Uterus (tissue), 4 donors: ENCODE measurements around the gene APP. TPM values are rescaled to one million over a fixed set of nuclear protein-coding genes. Genes with fewer than 3 reads are reported as not detected.
A peak's percentile ranks its signal among the peaks of the same experiment; 100 is the strongest.

Experiments used
- DNase-seq, 2 donors: peaks; one replicate each; pipeline ENCODE4 v3.0.0-alpha.2; 2019 to 2020
- H3K27ac ChIP-seq, 2 donors: fragments of 200-600 bp; sonication (generic); 1 replicate in 1 of 2; 2 replicates in 1 of 2; pipeline ENCODE4 v1.5.1; 2016 to 2018
- H3K27me3 ChIP-seq, 2 donors: fragments of 200-600 bp; sonication (generic); one replicate each; pipeline ENCODE4 v1.5.1; 2018 to 2019; ENCODE audit warnings: control low read depth in 1 of 2
- H3K36me3 ChIP-seq, 2 donors: fragments of 200-600 bp; sonication (generic); one replicate each; pipeline ENCODE4 v1.5.1; 2019; ENCODE audit warnings: control low read depth in 1 of 2
- H3K4me1 ChIP-seq, 2 donors: fragments of 200-600 bp; sonication (generic); one replicate each; pipeline ENCODE4 v1.5.1; 2018 to 2019; ENCODE audit warnings: control low read depth in 1 of 2
- H3K4me3 ChIP-seq, 2 donors: fragments of 200-600 bp; sonication (generic); 1 replicate in 1 of 2; 2 replicates in 1 of 2; pipeline ENCODE4 v1.5.1; 2018 to 2019; ENCODE audit warnings: mild to moderate bottlenecking in 1 of 2
- H3K9me3 ChIP-seq, 2 donors: fragments of 200-600 bp; sonication (generic); one replicate each; pipeline ENCODE4 v1.5.1; 2019; ENCODE audit warnings: control low read depth in 1 of 2
- POLR2A ChIP-seq, 2 donors: fragments of 450-650 bp; IDR thresholded peaks; one replicate each; pipeline ENCODE4 v1.6.1; 2016; ENCODE audit warnings: antibody characterized with exemption in 2 of 2, mild to moderate bottlenecking in 1 of 2, moderate library complexity in 1 of 2
- intact Hi-C: fragments of 100-400 bp; cut with DNase I; formaldehyde crosslinking; loops from one replicate; pipeline ENCODE4 v1.15.1; 2023; ENCODE audit warnings: low total_unique reads
- total RNA-seq, 4 donors: library from RNA; depleted of rRNA in 3 of 4; stranded (reverse); fragments of >200 nt in 3 of 4; gene quantifications; one replicate each; pipeline versions ENCODE4 v1.1.0 to v1.2.4, GENCODE V29; 2014 to 2023
- TF ChIP-seq, protein P1 (sequence below), 4 experiments: fragments of 200-600 bp in 2 of 4; fragments of 450-650 bp in 2 of 4; sonication (generic) in 2 of 4; IDR thresholded peaks; one replicate each; pipeline ENCODE4 v1.5.1; 2016 to 2019; ENCODE audit warnings: antibody characterized with exemption in 4 of 4, mild to moderate bottlenecking in 2 of 4, moderate library complexity in 1 of 4
- donor health status: DM: yes; HTN: yes; CAD: no.

APP gene
- total RNA-seq, 4 donors from 2014 or later, result 212 to 537 (median 430) TPM

GRCh38 chr21:25907573-25908275, 262.8 kb downstream of the APP start:
- no peak for DNase-seq
- Histone ChIP-seq H3K27me3 (no peaks in the 10 kb centered on the region), H3K9me3 (no peaks in the 10 kb centered on the region), H3K4me3 (no peak overlapping the region), H3K4me1 (no peaks in the 10 kb centered on the region), H3K36me3 (no peaks in the 10 kb centered on the region), H3K27ac (peak overlapping the region in 1 of 2 donors; percentile 3)
- TF ChIP-seq POLR2A (IDR thresholded peaks at IDR 0.05), result no peak
- TF ChIP-seq, protein P1, sequence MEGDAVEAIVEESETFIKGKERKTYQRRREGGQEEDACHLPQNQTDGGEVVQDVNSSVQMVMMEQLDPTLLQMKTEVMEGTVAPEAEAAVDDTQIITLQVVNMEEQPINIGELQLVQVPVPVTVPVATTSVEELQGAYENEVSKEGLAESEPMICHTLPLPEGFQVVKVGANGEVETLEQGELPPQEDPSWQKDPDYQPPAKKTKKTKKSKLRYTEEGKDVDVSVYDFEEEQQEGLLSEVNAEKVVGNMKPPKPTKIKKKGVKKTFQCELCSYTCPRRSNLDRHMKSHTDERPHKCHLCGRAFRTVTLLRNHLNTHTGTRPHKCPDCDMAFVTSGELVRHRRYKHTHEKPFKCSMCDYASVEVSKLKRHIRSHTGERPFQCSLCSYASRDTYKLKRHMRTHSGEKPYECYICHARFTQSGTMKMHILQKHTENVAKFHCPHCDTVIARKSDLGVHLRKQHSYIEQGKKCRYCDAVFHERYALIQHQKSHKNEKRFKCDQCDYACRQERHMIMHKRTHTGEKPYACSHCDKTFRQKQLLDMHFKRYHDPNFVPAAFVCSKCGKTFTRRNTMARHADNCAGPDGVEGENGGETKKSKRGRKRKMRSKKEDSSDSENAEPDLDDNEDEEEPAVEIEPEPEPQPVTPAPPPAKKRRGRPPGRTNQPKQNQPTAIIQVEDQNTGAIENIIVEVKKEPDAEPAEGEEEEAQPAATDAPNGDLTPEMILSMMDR (IDR thresholded peaks at IDR 0.05), result no peak
- intact Hi-C loops, result no loop called here

GRCh38 chr21:25906587-25906986, 264.0 kb downstream of the APP start:
- intact Hi-C loops, result no loop called here
- Histone ChIP-seq H3K27ac (no peak overlapping the region), H3K4me1 (no peaks in the 10 kb centered on the region), H3K27me3 (no peaks in the 10 kb centered on the region), H3K9me3 (no peaks in the 10 kb centered on the region), H3K4me3 (no peak overlapping the region), H3K36me3 (no peaks in the 10 kb centered on the region)
- no peak for DNase-seq
- TF ChIP-seq, protein P1 (IDR thresholded peaks at IDR 0.05), result no peak
- no peak for TF ChIP-seq POLR2A (IDR thresholded peaks at IDR 0.05)

DNA sequence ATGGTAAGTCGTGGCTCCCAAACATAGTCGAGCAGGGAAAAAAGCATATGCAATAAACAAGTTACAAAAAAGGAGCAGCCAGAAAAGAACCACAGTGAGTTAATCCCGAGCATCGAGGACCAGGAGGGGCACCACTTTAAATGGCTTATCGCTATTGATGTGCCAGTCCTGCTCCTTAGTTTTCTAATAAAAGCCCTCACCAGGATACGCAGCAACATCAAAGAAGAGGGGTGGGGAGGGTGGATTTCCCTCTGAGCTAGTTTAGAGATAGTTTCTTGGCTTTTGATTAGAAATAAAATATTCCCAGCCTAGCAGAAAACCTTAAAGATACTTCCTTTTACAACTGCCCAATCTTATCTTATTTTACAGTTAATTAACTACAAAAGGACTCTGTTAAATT, 265.4 kb downstream of the APP start:
- Histone ChIP-seq H3K27me3 (no peaks in the 10 kb centered on the region), H3K4me1 (no peaks in the 10 kb centered on the region), H3K9me3 (no peaks in the 10 kb centered on the region), H3K27ac (peak overlapping the region in 1 of 2 donors; percentile 17), H3K36me3 (no peaks in the 10 kb centered on the region), H3K4me3 (no peak overlapping the region)
- intact Hi-C loops, result no loop called here
- TF ChIP-seq, protein P1 (IDR thresholded peaks at IDR 0.05), result no peak
- no peak for TF ChIP-seq POLR2A (IDR thresholded peaks at IDR 0.05)
- no peak for DNase-seq

- DNase-seq, result no peak
- Histone ChIP-seq H3K4me1 (no peaks in the 10 kb centered on the region), H3K9me3 (no peaks in the 10 kb centered on the region), H3K27me3 (no peaks in the 10 kb centered on the region), H3K4me3 (no peak overlapping the region), H3K27ac (no peak overlapping the region), H3K36me3 (no peaks in the 10 kb centered on the region)
- intact Hi-C loops, result no loop called here
- no peak for TF ChIP-seq POLR2A (IDR thresholded peaks at IDR 0.05)
- TF ChIP-seq, protein P1 (IDR thresholded peaks at IDR 0.05), result no peak
These were observed 266.4 kb downstream of the APP start for GRCh38 chr21:25904044-25904695.

DNA sequence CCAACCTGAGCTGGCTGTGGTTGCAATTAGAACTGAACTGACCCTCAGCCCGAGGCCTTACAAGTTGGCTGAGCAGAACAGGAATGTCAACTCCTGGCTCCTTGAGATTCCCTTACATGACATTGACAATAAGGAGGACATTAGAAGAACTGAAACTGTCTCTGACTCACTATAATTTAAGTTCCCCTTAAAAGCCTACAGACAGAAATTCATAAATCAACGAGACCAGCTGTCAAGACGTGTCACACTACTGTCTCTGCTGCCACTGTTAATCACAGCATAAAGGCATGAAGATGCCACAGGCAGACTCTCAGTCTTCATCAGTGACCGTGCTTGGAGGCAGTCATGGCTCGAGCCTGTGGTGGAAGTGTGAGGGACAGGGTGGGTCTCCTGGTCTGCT, 267.0 kb downstream of the APP start:
- no peak for TF ChIP-seq POLR2A (IDR thresholded peaks at IDR 0.05)
- TF ChIP-seq, protein P1 (IDR thresholded peaks at IDR 0.05), result no peak
- DNase-seq, result no peak
- Histone ChIP-seq H3K9me3 (no peaks in the 10 kb centered on the region), H3K4me3 (no peak overlapping the region), H3K27ac (no peak overlapping the region), H3K36me3 (no peaks in the 10 kb centered on the region), H3K27me3 (no peaks in the 10 kb centered on the region), H3K4me1 (no peaks in the 10 kb centered on the region)
- intact Hi-C loops, result no loop called here
